Activated naive CD4-positive, alpha-beta T cell treated with anti-CD3 and anti-CD28 coated beads for 36 hours (primary cell): ENCODE results near the gene KDM4B. TPM values are rescaled to one million over a fixed set of nuclear protein-coding genes. Genes with fewer than 3 reads are reported as not detected.

Experiments used
- CTCF ChIA-PET: fragments of 350-600 bp; sonication (Branson Sonifier 250); formaldehyde crosslinking; loops from one replicate; lab custom pipeline; 2021; ENCODE audit warnings: antibody characterized with exemption; lab: Charles Lee
- DNase-seq: peaks from one replicate; pipeline ENCODE4 v3.0.0-alpha.2; 2020
- H3K27ac Mint-ChIP-seq: one replicate; pipeline ENCODE4 v1.8.0; 2021; ENCODE audit warnings: mild to moderate bottlenecking, mixed read lengths
- H3K27me3 Mint-ChIP-seq: one replicate; pipeline ENCODE4 v1.8.0; 2021; ENCODE audit warnings: low read depth, mixed read lengths
- H3K36me3 Mint-ChIP-seq: one replicate; pipeline ENCODE4 v1.8.0; 2021; ENCODE audit warnings: low read depth, mixed read lengths
- H3K4me1 Mint-ChIP-seq: one replicate; pipeline ENCODE4 v1.8.0; 2021; ENCODE audit warnings: low read depth, mixed read lengths
- H3K4me3 Mint-ChIP-seq: one replicate; pipeline ENCODE4 v1.8.0; 2021; ENCODE audit warnings: mild to moderate bottlenecking, moderate library complexity, mixed read lengths
- H3K9me3 Mint-ChIP-seq: one replicate; pipeline ENCODE4 v1.8.0; 2021; ENCODE audit warnings: mixed read lengths
- intact Hi-C: fragments of 100-400 bp; cut with micrococcal nuclease; formaldehyde crosslinking; loops from one replicate; pipeline ENCODE4 v1.15.1; 2023
- total RNA-seq, 2 experiments: library from RNA; stranded (reverse); gene quantifications; one replicate each; pipeline ENCODE4 v1.2.3, GENCODE V29; 2021

Gene KDM4B
- total RNA-seq, 2 experiments from 2014 or later: 10.5 to 12.7 TPM

- peaks cover 12% of the 10 kb centered on the region for H3K4me1 Mint-ChIP-seq
- no peak for DNase-seq
- no peak overlapping the region for H3K4me3 Mint-ChIP-seq
- H3K27me3 Mint-ChIP-seq: no peaks in the 10 kb centered on the region
- H3K36me3 Mint-ChIP-seq: peaks cover 21% of the 10 kb centered on the region
- no peaks in the 10 kb centered on the region for H3K9me3 Mint-ChIP-seq
- intact Hi-C loops: no loop called here
- CTCF ChIA-PET: no interaction called here
- H3K27ac Mint-ChIP-seq: no peak overlapping the region
Measured at GRCh38 chr19:5143471-5144411, 174.8 kb downstream of the KDM4B start.

- DNase-seq: no peak
- Mint-ChIP-seq H3K36me3 (peaks cover 14% of the 10 kb centered on the region), H3K27me3 (no peaks in the 10 kb centered on the region), H3K4me1 (peaks cover 3% of the 10 kb centered on the region), H3K27ac (no peak overlapping the region), H3K9me3 (no peaks in the 10 kb centered on the region), H3K4me3 (no peak overlapping the region)
- intact Hi-C loops: no loop called here
- CTCF ChIA-PET: no interaction called here
Measured at GRCh38 chr19:5144545-5145179, 175.7 kb downstream of the KDM4B start.

GRCh38 chr19:5145521-5146511 lies 176.9 kb downstream of the KDM4B start:
- peaks cover 3% of the 10 kb centered on the region for H3K4me1 Mint-ChIP-seq
- H3K27ac Mint-ChIP-seq: no peak overlapping the region
- CTCF ChIA-PET: no interaction called here
- intact Hi-C loops: no loop called here
- H3K9me3 Mint-ChIP-seq: no peaks in the 10 kb centered on the region
- no peak for DNase-seq
- H3K27me3 Mint-ChIP-seq: no peaks in the 10 kb centered on the region
- H3K36me3 Mint-ChIP-seq: peaks cover 11% of the 10 kb centered on the region
- H3K4me3 Mint-ChIP-seq: no peak overlapping the region

DNA sequence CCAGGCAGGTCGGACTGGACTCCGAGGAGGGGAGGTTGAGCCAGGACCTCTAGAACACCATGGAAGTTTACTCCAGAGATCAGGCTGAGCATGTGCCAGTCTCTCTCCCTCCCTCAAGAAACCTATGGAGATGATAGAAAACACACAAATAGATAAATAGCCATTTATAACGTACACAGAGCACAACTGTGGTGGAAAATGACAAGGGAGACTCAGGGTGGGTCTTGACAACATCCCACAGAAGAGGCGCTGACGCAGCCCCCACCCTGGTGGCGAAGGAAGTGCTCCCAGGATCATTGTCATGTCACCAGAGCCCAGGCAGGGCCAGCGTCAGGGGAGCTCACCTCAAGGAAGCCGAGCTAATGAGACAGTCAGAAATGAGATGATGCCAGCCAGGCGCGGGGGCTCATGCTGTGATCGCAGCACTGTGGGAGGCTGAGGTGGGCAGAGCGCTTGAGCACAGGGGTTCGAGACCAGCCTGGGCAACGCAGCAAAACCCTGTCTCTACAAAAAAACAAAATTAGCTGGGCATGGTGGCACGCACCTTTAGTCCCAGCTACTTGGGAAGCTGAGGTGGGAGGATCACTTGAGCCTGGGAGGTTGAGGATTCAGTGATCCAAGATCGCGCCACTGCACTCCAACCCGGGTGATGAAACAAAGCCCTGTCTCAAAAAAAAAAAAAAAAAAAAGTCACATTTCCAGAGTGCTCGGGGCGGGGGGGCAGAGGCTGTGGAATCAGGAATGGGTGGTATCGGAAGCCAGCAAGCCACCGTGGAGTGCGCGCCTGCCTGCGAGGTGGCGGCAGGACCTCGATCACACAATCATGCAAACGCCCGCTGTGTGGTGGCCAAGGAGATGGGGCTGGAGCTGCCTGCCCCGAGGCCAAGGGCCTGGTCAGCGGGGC lies 178.4 kb downstream of the KDM4B start:
- no peaks in the 10 kb centered on the region for H3K9me3 Mint-ChIP-seq
- H3K27ac Mint-ChIP-seq: no peak overlapping the region
- H3K4me3 Mint-ChIP-seq: no peak overlapping the region
- DNase-seq: no peak
- intact Hi-C loops: no loop called here
- CTCF ChIA-PET: no interaction called here
- peaks cover 11% of the 10 kb centered on the region for H3K36me3 Mint-ChIP-seq
- H3K4me1 Mint-ChIP-seq: peaks cover 3% of the 10 kb centered on the region
- H3K27me3 Mint-ChIP-seq: no peaks in the 10 kb centered on the region

- CTCF ChIA-PET: no interaction called here
Measured at GRCh38 chr19:5147978-5148793, 179.3 kb downstream of the KDM4B start.

GRCh38 chr19:5148794-5149190 lies 179.9 kb downstream of the KDM4B start:
- no peak overlapping the region for H3K27ac Mint-ChIP-seq
- CTCF ChIA-PET: no interaction called here
- H3K9me3 Mint-ChIP-seq: no peaks in the 10 kb centered on the region
- H3K4me1 Mint-ChIP-seq: no peaks in the 10 kb centered on the region
- peaks cover 11% of the 10 kb centered on the region for H3K36me3 Mint-ChIP-seq
- intact Hi-C loops: no loop called here
- no peak for DNase-seq
- H3K27me3 Mint-ChIP-seq: no peaks in the 10 kb centered on the region
- H3K4me3 Mint-ChIP-seq: no peak overlapping the region

More at GRCh38 chr19:5147978-5148793, 179.3 kb downstream of the KDM4B start:
- peaks cover 11% of the 10 kb centered on the region for H3K36me3 Mint-ChIP-seq
- no peak overlapping the region for H3K27ac Mint-ChIP-seq
- H3K4me3 Mint-ChIP-seq: no peak overlapping the region
- H3K4me1 Mint-ChIP-seq: peaks cover 2% of the 10 kb centered on the region
- DNase-seq: no peak
- intact Hi-C loops: no loop called here
- no peaks in the 10 kb centered on the region for H3K27me3 Mint-ChIP-seq
- H3K9me3 Mint-ChIP-seq: no peaks in the 10 kb centered on the region

GRCh38 chr19:5149508-5149907 lies 180.6 kb downstream of the KDM4B start:
- intact Hi-C loops: no loop called here
- Mint-ChIP-seq H3K27me3 (no peaks in the 10 kb centered on the region), H3K9me3 (no peaks in the 10 kb centered on the region), H3K36me3 (peaks cover 11% of the 10 kb centered on the region), H3K4me1 (no peaks in the 10 kb centered on the region), H3K27ac (no peak overlapping the region), H3K4me3 (no peak overlapping the region)
- DNase-seq: no peak
- CTCF ChIA-PET: no interaction called here

- intact Hi-C loops: no loop called here
- Mint-ChIP-seq H3K9me3 (no peaks in the 10 kb centered on the region), H3K27me3 (no peaks in the 10 kb centered on the region), H3K4me3 (no peak overlapping the region), H3K4me1 (no peaks in the 10 kb centered on the region), H3K36me3 (peaks cover 11% of the 10 kb centered on the region), H3K27ac (no peak overlapping the region)
- no peak for DNase-seq
- CTCF ChIA-PET: interaction anchor here (0.5 kb wide), 1 partner anchor 1256 kb away, joined by 6 read pairs; no protein-coding TSS in a partner anchor
Measured at GRCh38 chr19:5149932-5150901, 181.3 kb downstream of the KDM4B start.

DNA sequence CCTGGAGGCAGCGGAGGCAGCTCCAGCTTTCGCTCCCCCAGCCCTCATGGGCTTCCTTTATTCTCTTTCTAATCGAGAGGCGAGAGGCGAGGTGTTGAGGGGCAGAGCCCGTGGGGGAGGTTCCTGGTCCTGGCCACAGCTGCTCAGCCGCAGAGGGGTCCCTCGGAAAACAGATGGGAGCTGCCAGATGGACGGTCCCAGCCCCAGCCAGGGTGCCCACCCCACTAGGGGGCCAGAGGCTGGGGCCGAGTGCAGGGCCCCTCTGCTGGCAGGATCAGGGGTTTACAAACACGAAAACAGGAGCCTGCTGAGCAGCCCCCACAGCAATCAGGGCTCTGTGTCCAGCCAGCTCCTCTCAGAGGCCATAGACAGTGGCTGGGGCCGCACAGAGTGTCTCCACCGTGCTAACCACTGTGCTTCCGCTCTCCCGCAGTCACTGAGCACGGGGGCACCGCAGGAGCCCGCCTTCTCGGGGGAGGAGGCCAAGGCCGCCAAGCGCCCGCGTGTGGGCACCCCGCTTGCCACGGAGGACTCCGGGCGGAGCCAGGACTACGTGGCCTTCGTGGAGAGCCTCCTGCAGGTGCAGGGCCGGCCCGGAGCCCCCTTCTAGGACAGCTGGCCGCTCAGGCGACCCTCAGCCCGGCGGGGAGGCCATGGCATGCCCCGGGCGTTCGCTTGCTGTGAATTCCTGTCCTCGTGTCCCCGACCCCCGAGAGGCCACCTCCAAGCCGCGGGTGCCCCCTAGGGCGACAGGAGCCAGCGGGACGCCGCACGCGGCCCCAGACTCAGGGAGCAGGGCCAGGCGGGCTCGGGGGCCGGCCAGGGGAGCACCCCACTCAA lies 182.2 kb downstream of the KDM4B start:
- H3K4me1 Mint-ChIP-seq: no peaks in the 10 kb centered on the region
- no peak overlapping the region for H3K27ac Mint-ChIP-seq
- no peak for DNase-seq
- H3K27me3 Mint-ChIP-seq: no peaks in the 10 kb centered on the region
- H3K4me3 Mint-ChIP-seq: no peak overlapping the region
- CTCF ChIA-PET: interaction anchor here (0.5 kb wide), 1 partner anchor 1257 kb away, joined by 6 read pairs; no protein-coding TSS in a partner anchor
- intact Hi-C loops: no loop called here
- H3K36me3 Mint-ChIP-seq: peaks cover 10% of the 10 kb centered on the region
- H3K9me3 Mint-ChIP-seq: peaks cover 1% of the 10 kb centered on the region
